AG10803 (cell line): ENCODE measurements around the gene UQCR11.

Source experiments
- DNase-seq: peaks from one replicate; pipeline ENCODE4 v3.0.0; 2010; ENCODE audit warnings: low read depth
- H3K4me3 ChIP-seq: 2 replicates; pipeline ENCODE4 v1.5.1; 2011; ENCODE audit warnings: mild to moderate bottlenecking, low read length, control low read depth
- TF ChIP-seq, protein P1 (sequence below): conservative IDR thresholded peaks from 2 replicates; pipeline ENCODE4 v1.5.1; 2011; ENCODE audit warnings: mild to moderate bottlenecking, low read length, control low read depth, inconsistent platforms

Gene UQCR11

DNA sequence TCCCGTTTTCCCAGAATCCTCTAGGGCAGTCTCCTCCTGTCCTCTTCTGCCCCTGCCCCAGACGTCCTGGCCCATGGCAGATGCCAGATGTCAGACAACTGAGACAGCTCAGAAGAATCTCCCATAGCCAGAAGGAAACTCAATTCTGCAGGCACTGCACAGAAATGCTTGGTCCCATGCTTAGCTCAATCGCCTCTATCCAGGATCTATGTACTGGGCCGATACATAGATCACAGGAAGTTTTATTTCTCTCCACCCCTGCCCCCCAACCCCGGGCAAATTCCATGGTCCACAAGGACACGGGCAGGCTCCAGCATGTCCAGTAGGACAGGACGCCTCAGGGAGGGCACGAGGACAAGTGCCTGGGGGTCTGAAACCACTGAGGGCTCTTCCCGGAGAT is 17.4 kb downstream of the UQCR11 start:
- H3K4me3 ChIP-seq, result no peak overlapping the region
- TF ChIP-seq, protein P1, sequence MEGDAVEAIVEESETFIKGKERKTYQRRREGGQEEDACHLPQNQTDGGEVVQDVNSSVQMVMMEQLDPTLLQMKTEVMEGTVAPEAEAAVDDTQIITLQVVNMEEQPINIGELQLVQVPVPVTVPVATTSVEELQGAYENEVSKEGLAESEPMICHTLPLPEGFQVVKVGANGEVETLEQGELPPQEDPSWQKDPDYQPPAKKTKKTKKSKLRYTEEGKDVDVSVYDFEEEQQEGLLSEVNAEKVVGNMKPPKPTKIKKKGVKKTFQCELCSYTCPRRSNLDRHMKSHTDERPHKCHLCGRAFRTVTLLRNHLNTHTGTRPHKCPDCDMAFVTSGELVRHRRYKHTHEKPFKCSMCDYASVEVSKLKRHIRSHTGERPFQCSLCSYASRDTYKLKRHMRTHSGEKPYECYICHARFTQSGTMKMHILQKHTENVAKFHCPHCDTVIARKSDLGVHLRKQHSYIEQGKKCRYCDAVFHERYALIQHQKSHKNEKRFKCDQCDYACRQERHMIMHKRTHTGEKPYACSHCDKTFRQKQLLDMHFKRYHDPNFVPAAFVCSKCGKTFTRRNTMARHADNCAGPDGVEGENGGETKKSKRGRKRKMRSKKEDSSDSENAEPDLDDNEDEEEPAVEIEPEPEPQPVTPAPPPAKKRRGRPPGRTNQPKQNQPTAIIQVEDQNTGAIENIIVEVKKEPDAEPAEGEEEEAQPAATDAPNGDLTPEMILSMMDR, result no peak
- no peak for DNase-seq

DNA sequence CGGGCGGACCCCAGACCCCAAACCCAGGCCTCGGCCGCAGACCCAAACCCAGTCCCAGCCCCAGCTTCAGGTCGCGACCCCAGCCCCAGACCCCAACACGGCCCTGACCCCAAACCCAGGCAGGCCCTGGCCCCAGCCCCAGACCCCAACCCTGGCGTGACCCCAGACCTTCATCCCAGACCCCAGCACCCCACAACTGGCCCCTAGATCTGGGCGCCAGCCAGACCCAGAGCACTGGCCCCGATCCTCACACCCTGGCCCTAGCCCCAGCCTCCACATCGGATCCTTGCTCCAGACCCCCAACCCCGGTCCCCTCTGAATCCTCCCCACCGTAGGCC is 20.1 kb downstream of the UQCR11 start:
- H3K4me3 ChIP-seq, result no peak overlapping the region
- no peak for DNase-seq
- TF ChIP-seq, protein P1, result no peak

DNA sequence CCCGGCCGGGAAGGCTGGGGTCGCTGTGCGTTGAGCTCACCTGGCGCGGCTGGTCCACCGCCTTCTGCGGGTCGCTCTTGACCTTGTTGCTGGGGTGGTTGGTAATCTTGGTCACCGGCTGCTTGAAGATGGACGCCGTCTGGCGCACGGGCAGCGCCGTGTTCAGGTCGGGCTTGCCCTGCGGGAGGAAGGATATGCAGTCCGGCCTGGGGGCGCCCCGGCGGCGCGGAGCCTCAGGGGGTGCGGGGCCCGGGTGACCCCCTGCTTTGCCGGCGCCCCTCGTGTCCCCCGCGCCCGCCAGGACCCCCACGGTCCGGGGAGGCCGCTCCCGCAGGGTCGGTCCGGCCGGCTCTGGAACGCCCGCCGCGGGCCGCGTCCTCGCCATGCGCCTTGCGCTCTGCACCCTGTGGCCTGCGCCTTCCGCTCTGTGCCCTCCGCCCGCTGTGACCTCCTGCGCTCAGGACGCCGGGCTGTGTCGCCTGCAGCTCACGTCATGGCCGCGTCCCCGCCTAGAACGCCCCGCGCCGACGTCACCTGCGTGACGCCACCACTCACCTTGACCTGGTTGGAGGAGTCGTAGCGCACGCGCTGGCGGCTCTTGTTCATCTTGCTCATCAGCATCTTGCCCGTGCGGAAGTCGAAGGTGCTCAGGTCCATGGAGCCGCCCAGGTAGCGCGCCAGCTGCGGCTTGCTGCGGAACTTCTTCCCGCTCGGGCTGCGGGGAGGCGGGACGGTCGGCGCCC is 20.6 kb downstream of the UQCR11 start:
- no peak overlapping the region for H3K4me3 ChIP-seq
- DNase-seq, result no peak
- TF ChIP-seq, protein P1, result no peak

DNA sequence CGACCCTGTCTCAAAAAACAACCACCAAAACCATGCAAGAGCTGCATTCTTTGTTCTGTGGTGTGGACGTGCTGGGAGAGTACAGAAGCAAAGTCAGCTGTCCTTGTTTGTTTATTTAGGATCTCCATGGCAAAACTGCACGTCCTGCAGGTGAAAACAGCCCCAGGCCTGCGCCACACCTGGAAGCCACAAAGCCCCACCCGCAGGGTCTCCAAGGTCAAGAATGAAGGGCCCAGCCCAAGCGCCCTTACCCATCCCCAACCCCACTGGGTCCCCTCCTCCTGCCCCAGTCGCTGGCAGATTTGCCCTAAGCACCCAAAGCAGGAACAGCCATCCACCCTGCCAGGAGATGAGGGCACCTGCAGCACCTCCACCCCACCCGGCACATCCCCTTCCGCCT is 23.1 kb downstream of the UQCR11 start:
- no peak for DNase-seq
- TF ChIP-seq, protein P1, result no peak
- no peak overlapping the region for H3K4me3 ChIP-seq

DNA sequence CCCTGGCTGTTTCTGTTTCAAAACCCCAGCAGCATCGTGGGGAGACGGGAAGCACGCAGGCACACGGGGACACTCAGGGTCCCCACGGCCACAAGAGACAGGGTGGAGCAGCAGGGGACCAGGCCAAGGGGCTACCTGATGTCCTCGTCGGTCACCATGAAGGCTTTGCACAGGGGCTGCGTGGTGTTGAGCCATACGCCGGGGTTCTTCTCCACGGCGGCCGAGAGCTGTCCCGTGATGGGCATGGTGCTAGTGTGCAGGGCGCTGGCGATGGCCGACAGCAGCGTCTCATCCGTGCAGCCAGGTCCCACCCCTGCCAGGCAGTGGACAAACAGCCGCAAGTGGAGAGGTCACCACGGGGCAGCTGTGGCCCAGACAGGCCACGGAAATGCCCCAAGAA is 24.3 kb downstream of the UQCR11 start:
- TF ChIP-seq, protein P1, result no peak

DNA sequence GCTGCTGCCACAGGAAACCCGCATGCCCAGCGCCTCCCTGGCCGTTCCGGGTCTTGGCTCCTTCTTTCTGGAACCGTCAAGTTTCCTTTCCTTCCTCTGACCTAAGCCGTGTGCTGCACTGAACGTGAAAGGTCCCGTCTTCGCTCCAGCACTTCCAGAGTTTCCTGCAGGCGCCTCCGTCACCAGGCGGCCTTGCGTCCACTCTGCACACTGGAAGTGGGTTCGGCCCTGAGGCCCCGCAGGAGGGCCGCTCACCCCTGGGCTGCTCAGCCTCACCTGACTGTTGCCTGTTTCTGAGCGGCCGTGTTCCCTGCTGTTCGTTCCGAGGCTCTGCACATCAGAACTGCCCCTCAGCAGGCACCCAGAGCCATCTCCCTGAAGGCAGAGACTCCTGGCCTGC is 24.9 kb downstream of the UQCR11 start:
- TF ChIP-seq, protein P1, result no peak
- DNase-seq, result no peak
- no peak overlapping the region for H3K4me3 ChIP-seq

More for the DNA sequence above, 24.3 kb downstream of the UQCR11 start:
- H3K4me3 ChIP-seq, result no peak overlapping the region
- no peak for DNase-seq

DNA sequence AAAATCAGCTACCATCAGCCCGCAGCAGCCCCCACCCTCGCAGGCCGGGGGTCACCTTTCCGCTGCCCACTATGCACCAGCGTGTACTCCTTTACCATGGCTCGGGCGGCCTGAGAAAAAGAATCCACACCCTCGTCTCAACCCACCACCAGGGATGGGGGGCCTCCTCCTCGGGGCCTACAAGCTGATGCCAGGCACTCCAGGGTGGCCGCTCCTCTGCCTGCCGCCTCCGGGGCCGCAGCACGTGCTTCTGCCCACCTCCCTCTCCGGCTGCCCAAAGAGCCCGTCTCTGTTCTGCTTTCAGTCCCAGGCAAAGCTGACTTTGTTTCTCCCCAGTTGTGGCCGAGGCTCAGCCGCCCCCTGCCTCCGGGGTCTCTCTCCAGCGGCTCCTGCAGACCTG is 26.0 kb downstream of the UQCR11 start:
- DNase-seq, result no peak
- no peak overlapping the region for H3K4me3 ChIP-seq
- TF ChIP-seq, protein P1, result no peak
